WTC11 (cell line): ENCODE measurements around the gene DGUOK. TPM values are rescaled to one million over a fixed set of nuclear protein-coding genes. Genes with fewer than 3 reads are reported as not detected.

Source experiments
- ATAC-seq: fragments of 200-7000 bp; cut with Tn5 transposase; 2 replicates; pipeline ENCODE4 v1.10.0; 2021; ENCODE audit warnings: mild to moderate bottlenecking, moderate library complexity
- CTCF ChIA-PET: fragments of 300-600 bp; sonication (Branson Sonifier 250); formaldehyde crosslinking; loops from one replicate; lab custom pipeline; 2021; ENCODE audit warnings: antibody characterized with exemption; lab: Charles Lee
- POLR2A ChIA-PET: fragments of 350-600 bp; sonication (Branson Sonifier 250); formaldehyde crosslinking; loops from one replicate; lab custom pipeline; 2021; ENCODE audit warnings: antibody characterized with exemption; lab: Charles Lee
- DNase-seq: peaks from one replicate; pipeline ENCODE4 v3.0.0; 2021; ENCODE audit warnings: low spot score
- H3K27ac Mint-ChIP-seq: 2 replicates; pipeline ENCODE4 v1.8.0; 2021; ENCODE audit warnings: mixed read lengths
- H3K27me3 Mint-ChIP-seq: 2 replicates; pipeline ENCODE4 v1.8.0; 2021; ENCODE audit warnings: low read depth, mild to moderate bottlenecking, moderate library complexity, mixed read lengths
- H3K36me3 Mint-ChIP-seq: 2 replicates; pipeline ENCODE4 v1.8.0; 2021; ENCODE audit warnings: mixed read lengths
- H3K4me1 Mint-ChIP-seq: 2 replicates; pipeline ENCODE4 v1.8.0; 2022; ENCODE audit warnings: mixed read lengths
- H3K4me3 Mint-ChIP-seq: 2 replicates; pipeline ENCODE4 v1.8.0; 2021; ENCODE audit warnings: mild to moderate bottlenecking, moderate library complexity, mixed read lengths
- H3K9me3 Mint-ChIP-seq: 2 replicates; pipeline ENCODE4 v1.8.0; 2021; ENCODE audit warnings: mixed read lengths
- ATF1 ChIP-seq: sonication (generic); formaldehyde crosslinking; IDR thresholded peaks from 2 replicates; pipeline ENCODE4 v1.8.1; 2023; ENCODE audit warnings: mild to moderate bottlenecking, moderate library complexity, missing genetic modification reagents
- ESRRA ChIP-seq: sonication (generic); formaldehyde crosslinking; IDR thresholded peaks from 2 replicates; pipeline ENCODE4 v1.8.1; 2022; ENCODE audit warnings: mild to moderate bottlenecking, missing genetic modification reagents, borderline replicate concordance
- FOXK1 ChIP-seq: sonication (generic); formaldehyde crosslinking; IDR thresholded peaks from 2 replicates; pipeline ENCODE4 v1.8.0; 2022; ENCODE audit warnings: mild to moderate bottlenecking, moderate library complexity, missing genetic modification reagents
- FOXP1 ChIP-seq: sonication (generic); formaldehyde crosslinking; IDR thresholded peaks from 2 replicates; pipeline ENCODE4 v1.8.0; 2022; ENCODE audit warnings: missing genetic modification reagents, mild to moderate bottlenecking, moderate library complexity, borderline replicate concordance
- GABPB1 ChIP-seq: sonication (generic); formaldehyde crosslinking; IDR thresholded peaks from 2 replicates; pipeline ENCODE4 v1.8.1; 2023; ENCODE audit warnings: mild to moderate bottlenecking, missing genetic modification reagents
- GRHL2 ChIP-seq: fragments of 250-450 bp; sonication (Bioruptor Pico); IDR thresholded peaks from 2 replicates; pipeline ENCODE4 v1.8.0; 2022; ENCODE audit warnings: mild to moderate bottlenecking, moderate library complexity; ENCODE audit not compliant: insufficient replicate concordance, severe bottlenecking
- IRF2 ChIP-seq: sonication (generic); formaldehyde crosslinking; IDR thresholded peaks from 2 replicates; pipeline ENCODE4 v1.8.0; 2022; ENCODE audit warnings: low read depth, missing genetic modification reagents, borderline replicate concordance
- JUN ChIP-seq: sonication (generic); formaldehyde crosslinking; IDR thresholded peaks from 2 replicates; pipeline ENCODE4 v1.8.0; 2023; ENCODE audit warnings: mild to moderate bottlenecking, missing genetic modification reagents
- MXD4 ChIP-seq: fragments of 250-450 bp; sonication (Bioruptor Pico); IDR thresholded peaks from 2 replicates; pipeline ENCODE4 v1.8.0; 2021; ENCODE audit warnings: mild to moderate bottlenecking, moderate library complexity, borderline replicate concordance
- MYBL2 ChIP-seq: sonication (generic); formaldehyde crosslinking; IDR thresholded peaks from 2 replicates; pipeline ENCODE4 v1.8.1; 2023; ENCODE audit warnings: mild to moderate bottlenecking, moderate library complexity, missing genetic modification reagents
- NFE2L1 ChIP-seq: sonication (generic); formaldehyde crosslinking; IDR thresholded peaks from 2 replicates; pipeline ENCODE4 v1.8.1; 2023; ENCODE audit warnings: missing genetic modification reagents
- NFYB ChIP-seq: sonication (generic); formaldehyde crosslinking; conservative IDR thresholded peaks from 2 replicates; pipeline ENCODE4 v1.8.0; 2022; ENCODE audit warnings: low read depth, missing genetic modification reagents
- OVOL2 ChIP-seq: fragments of 250-450 bp; sonication (Bioruptor Pico); IDR thresholded peaks from 2 replicates; pipeline ENCODE4 v1.9.0; 2021; ENCODE audit warnings: mild to moderate bottlenecking, borderline replicate concordance
- SMAD3 ChIP-seq: sonication (generic); formaldehyde crosslinking; IDR thresholded peaks from 2 replicates; pipeline ENCODE4 v1.8.0; 2022; ENCODE audit warnings: missing genetic modification reagents, mild to moderate bottlenecking, borderline replicate concordance
- total RNA-seq: library from RNA; stranded (reverse); gene quantifications from 3 replicates; pipeline ENCODE4 v1.2.3, GENCODE V29; 2021
- TF ChIP-seq, protein P1 (sequence below): sonication (generic); formaldehyde crosslinking; IDR thresholded peaks from 2 replicates; pipeline ENCODE4 v1.8.1; 2023; ENCODE audit warnings: mild to moderate bottlenecking, missing genetic modification reagents
- TF ChIP-seq, protein P2 (sequence below): sonication (generic); formaldehyde crosslinking; IDR thresholded peaks from 2 replicates; pipeline ENCODE4 v1.8.0; 2022; ENCODE audit warnings: mild to moderate bottlenecking, missing genetic modification reagents
- TF ChIP-seq, protein P3 (sequence below): sonication (generic); formaldehyde crosslinking; IDR thresholded peaks from 2 replicates; pipeline ENCODE4 v1.8.1; 2023; ENCODE audit warnings: mild to moderate bottlenecking, missing genetic modification reagents, moderate library complexity
- TF ChIP-seq, protein P4 (sequence below): fragments of 250-450 bp; sonication (Bioruptor Pico); IDR thresholded peaks from 2 replicates; pipeline ENCODE4 v1.9.0; 2021; ENCODE audit warnings: mild to moderate bottlenecking, borderline replicate concordance

Gene DGUOK
- total RNA-seq, 1 experiment from 2014 or later = 105 TPM

DNA sequence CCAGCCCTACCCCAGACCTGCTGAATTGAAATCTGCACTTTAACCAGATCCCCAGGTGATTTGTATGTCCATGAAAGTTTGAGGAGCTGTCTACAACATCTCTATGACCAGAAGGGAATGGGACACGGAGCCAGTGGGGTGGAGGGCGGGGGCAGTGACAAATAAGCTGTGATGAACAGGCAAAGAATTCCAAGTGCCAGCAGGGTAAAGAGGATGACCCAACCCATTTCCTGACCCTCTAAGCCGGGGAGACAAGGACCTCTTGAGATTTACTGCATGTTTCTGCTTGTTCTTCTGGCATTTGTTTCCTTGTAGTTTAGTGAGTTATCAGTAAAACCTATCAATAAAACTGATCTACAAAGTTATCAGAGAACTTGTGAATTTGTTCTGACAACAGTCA lies 66.7 kb downstream of the DGUOK start:
- ChIA-PET POLR2A (no interaction called here), CTCF (no interaction called here)
- TF ChIP-seq NFYB (CRISPR knock-in tag) = no peak
- no peak for TF ChIP-seq NFE2L1 (CRISPR knock-in tag)
- Mint-ChIP-seq H3K4me3 (no peak overlapping the region), H3K27me3 (no peaks in the 10 kb centered on the region), H3K9me3 (no peaks in the 10 kb centered on the region), H3K36me3 (peaks cover 16% of the 10 kb centered on the region), H3K4me1 (peaks cover 24% of the 10 kb centered on the region), H3K27ac (no peak overlapping the region)
- ATAC-seq (no peak), DNase-seq (no peak)

DNA sequence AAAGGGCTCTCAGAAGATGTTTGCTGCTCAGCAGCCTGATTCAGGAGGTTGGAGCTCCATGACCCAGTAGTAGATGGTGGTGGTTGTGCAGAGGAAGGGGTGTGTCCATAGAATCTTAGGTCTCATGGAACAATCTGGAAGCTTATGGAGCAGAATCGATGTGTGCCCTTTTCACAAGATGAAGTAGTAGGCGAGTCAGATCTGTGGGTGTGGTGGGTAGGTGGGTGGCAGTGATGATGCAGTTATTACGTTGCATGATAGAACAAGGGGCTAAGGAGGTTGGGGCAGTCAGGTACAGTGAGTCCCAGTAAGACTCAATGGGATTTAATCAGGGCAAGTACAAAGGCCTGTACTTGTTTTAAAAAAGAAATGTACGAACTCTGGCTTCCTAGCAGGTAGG lies 67.1 kb downstream of the DGUOK start:
- H3K27me3 Mint-ChIP-seq = no peaks in the 10 kb centered on the region
- POLR2A ChIA-PET = no interaction called here
- TF ChIP-seq ESRRA (CRISPR knock-in tag) (no peak), SMAD3 (CRISPR knock-in tag) (no peak), ATF1 (CRISPR knock-in tag) (no peak), FOXK1 (CRISPR knock-in tag) (no peak), OVOL2 (CRISPR knock-in tag) (no peak), MXD4 (no peak), FOXP1 (CRISPR knock-in tag) (no peak), MYBL2 (CRISPR knock-in tag) (no peak)
- TF ChIP-seq, protein P1, sequence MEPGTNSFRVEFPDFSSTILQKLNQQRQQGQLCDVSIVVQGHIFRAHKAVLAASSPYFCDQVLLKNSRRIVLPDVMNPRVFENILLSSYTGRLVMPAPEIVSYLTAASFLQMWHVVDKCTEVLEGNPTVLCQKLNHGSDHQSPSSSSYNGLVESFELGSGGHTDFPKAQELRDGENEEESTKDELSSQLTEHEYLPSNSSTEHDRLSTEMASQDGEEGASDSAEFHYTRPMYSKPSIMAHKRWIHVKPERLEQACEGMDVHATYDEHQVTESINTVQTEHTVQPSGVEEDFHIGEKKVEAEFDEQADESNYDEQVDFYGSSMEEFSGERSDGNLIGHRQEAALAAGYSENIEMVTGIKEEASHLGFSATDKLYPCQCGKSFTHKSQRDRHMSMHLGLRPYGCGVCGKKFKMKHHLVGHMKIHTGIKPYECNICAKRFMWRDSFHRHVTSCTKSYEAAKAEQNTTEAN = no peak
- TF ChIP-seq, protein P2, sequence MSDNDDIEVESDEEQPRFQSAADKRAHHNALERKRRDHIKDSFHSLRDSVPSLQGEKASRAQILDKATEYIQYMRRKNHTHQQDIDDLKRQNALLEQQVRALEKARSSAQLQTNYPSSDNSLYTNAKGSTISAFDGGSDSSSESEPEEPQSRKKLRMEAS (CRISPR knock-in tag) = no peak
- TF ChIP-seq, protein P3, sequence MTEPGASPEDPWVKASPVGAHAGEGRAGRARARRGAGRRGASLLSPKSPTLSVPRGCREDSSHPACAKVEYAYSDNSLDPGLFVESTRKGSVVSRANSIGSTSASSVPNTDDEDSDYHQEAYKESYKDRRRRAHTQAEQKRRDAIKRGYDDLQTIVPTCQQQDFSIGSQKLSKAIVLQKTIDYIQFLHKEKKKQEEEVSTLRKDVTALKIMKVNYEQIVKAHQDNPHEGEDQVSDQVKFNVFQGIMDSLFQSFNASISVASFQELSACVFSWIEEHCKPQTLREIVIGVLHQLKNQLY = no peak
- TF ChIP-seq, all 79 proteins: peak for 0
- H3K9me3 Mint-ChIP-seq = no peaks in the 10 kb centered on the region
- H3K36me3 Mint-ChIP-seq = peaks cover 16% of the 10 kb centered on the region
- CTCF ChIA-PET = no interaction called here
- no peak for DNase-seq
- no peak overlapping the region for H3K4me3 Mint-ChIP-seq
- H3K27ac Mint-ChIP-seq = no peak overlapping the region
- peaks cover 25% of the 10 kb centered on the region for H3K4me1 Mint-ChIP-seq
- no peak for ATAC-seq

DNA sequence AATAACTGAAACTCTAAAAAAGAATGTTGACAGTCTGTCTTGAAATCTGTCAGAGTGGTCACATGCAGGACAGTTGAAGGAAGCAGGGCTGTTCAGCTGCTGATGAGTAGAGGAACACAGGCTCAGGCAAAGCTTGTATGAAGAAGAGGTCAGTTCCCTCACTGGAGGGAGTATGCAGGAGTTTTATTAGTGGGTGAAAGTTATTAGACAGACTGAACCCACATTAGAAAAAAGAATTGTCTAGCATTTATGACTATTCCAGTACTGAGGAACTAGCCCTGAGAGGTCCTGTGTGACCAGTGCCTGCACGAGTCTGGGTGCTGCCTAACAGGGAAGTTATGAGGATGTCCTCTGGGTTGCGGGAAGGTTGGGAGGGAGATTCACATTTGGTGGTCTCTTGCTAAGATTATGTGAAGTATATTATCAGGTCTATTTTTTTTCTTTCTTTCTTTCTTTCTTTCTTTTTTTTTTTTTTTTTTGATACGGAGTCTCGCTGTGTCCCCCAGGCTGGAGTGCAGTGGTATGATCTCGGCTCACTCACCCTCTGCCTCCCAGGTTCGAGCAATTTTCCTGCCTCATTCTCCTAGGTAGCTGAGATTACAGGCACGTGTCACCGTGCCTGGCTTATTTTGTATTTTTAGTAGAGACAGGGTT lies 67.6 kb downstream of the DGUOK start:
- H3K27ac Mint-ChIP-seq = no peak overlapping the region
- ChIA-PET CTCF (interaction anchor here (1.5 kb wide), 1 partner anchor 86 kb away, joined by 3 read pairs; no protein-coding TSS in a partner anchor), POLR2A (no interaction called here)
- ATAC-seq (no peak), DNase-seq (no peak)
- TF ChIP-seq IRF2 (no peak), JUN (CRISPR knock-in tag) (no peak), GRHL2 (CRISPR knock-in tag) (no peak), FOXK1 (CRISPR knock-in tag) (no peak), GABPB1 (CRISPR knock-in tag) (no peak)
- TF ChIP-seq, protein P4, sequence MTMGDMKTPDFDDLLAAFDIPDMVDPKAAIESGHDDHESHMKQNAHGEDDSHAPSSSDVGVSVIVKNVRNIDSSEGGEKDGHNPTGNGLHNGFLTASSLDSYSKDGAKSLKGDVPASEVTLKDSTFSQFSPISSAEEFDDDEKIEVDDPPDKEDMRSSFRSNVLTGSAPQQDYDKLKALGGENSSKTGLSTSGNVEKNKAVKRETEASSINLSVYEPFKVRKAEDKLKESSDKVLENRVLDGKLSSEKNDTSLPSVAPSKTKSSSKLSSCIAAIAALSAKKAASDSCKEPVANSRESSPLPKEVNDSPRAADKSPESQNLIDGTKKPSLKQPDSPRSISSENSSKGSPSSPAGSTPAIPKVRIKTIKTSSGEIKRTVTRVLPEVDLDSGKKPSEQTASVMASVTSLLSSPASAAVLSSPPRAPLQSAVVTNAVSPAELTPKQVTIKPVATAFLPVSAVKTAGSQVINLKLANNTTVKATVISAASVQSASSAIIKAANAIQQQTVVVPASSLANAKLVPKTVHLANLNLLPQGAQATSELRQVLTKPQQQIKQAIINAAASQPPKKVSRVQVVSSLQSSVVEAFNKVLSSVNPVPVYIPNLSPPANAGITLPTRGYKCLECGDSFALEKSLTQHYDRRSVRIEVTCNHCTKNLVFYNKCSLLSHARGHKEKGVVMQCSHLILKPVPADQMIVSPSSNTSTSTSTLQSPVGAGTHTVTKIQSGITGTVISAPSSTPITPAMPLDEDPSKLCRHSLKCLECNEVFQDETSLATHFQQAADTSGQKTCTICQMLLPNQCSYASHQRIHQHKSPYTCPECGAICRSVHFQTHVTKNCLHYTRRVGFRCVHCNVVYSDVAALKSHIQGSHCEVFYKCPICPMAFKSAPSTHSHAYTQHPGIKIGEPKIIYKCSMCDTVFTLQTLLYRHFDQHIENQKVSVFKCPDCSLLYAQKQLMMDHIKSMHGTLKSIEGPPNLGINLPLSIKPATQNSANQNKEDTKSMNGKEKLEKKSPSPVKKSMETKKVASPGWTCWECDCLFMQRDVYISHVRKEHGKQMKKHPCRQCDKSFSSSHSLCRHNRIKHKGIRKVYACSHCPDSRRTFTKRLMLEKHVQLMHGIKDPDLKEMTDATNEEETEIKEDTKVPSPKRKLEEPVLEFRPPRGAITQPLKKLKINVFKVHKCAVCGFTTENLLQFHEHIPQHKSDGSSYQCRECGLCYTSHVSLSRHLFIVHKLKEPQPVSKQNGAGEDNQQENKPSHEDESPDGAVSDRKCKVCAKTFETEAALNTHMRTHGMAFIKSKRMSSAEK (CRISPR knock-in tag) = no peak
- peaks cover 16% of the 10 kb centered on the region for H3K36me3 Mint-ChIP-seq
- no peak overlapping the region for H3K4me3 Mint-ChIP-seq
- H3K27me3 Mint-ChIP-seq = no peaks in the 10 kb centered on the region
- no peaks in the 10 kb centered on the region for H3K9me3 Mint-ChIP-seq
- peaks cover 24% of the 10 kb centered on the region for H3K4me1 Mint-ChIP-seq
